ENCODE measurements around the gene CWC22.

The CWC22 gene

DNA sequence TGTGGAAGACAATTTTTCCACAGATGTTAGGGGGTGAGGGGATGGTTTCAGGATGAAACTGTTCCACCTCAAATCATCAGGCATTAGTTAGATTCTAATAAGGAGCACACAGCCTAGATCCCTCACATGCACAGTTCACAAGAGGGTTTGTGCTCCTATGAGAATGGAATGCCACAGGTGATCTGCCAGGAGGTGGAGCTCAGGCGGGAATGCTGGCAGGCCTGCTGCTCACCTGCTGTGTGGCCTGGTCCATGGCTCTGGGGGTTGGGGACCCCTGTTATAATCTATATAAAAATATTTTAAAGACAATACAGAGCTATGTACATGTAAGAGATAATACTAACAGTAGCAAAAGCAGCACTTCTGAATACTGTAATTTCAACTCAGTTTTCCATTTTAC lies 19.2 kb downstream of the CWC22 start:
- TF ChIP-seq, protein P1, sequence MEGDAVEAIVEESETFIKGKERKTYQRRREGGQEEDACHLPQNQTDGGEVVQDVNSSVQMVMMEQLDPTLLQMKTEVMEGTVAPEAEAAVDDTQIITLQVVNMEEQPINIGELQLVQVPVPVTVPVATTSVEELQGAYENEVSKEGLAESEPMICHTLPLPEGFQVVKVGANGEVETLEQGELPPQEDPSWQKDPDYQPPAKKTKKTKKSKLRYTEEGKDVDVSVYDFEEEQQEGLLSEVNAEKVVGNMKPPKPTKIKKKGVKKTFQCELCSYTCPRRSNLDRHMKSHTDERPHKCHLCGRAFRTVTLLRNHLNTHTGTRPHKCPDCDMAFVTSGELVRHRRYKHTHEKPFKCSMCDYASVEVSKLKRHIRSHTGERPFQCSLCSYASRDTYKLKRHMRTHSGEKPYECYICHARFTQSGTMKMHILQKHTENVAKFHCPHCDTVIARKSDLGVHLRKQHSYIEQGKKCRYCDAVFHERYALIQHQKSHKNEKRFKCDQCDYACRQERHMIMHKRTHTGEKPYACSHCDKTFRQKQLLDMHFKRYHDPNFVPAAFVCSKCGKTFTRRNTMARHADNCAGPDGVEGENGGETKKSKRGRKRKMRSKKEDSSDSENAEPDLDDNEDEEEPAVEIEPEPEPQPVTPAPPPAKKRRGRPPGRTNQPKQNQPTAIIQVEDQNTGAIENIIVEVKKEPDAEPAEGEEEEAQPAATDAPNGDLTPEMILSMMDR (conservative IDR thresholded peaks at IDR 0.05): no peak
- no peak overlapping the region for H3K27ac ChIP-seq

DNA sequence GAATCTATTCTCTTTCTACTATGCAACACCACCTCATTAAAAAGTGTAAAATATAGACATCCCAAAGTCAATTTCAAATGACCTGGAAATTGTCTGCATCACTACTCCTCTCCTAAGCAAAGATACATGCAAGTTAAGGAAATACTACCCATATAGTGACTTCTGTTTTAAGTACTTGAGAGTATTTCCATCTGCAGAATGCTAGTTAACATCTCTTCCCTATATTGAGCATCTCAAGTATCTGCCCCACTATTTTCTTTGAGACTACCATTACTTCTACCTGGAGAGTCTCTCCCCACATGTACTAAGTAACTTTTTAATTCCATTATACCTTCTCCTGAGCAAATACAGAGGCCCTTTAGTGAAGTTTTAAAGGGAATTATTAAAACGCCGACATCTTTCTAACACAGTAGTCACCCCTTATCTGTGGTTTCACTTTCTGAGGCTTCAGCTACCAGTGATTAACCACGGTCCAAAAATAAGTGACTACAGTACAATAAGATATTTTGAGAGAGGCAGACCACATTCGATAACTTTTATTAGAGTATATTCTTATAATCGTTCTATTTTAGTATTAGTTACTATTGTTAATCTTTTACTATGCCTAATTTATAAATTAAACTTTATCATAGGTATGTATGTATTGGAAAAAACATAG lies 21.8 kb downstream of the CWC22 start:
- H3K27ac ChIP-seq: no peak overlapping the region
- TF ChIP-seq, protein P1 (conservative IDR thresholded peaks at IDR 0.05): no peak

DNA sequence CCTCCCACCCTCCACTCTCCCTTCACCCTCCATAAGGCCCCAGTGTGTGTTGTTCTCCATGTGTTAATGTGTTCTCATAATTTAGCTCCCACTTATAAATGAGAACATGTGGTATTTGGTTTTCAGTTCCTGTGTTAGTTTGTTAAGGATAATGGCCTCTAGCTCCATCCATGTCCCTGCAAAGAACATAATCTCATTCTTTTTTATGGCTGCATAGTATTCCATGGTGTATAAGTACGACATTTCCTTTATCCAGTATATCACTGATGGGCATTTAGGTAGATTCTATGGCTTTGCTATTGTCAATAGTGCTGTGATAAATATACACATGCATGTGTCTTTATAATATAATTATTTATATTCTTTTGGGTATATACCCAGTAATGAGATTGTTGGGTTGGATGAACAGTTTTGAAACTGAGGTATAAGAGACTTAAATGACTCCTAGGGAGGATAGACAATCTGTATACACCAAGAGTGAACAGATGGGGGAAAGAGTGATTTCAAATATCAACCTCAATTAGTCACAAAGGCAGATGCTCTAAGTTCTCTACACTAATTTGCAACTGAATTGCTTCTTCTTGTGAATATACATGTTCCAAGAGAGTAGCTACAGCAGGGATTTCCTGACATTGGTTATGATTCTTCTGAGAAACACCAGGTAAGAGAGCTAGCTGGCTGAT lies 23.7 kb downstream of the CWC22 start:
- TF ChIP-seq, protein P1 (conservative IDR thresholded peaks at IDR 0.05): no peak
- no peak overlapping the region for H3K27ac ChIP-seq

DNA sequence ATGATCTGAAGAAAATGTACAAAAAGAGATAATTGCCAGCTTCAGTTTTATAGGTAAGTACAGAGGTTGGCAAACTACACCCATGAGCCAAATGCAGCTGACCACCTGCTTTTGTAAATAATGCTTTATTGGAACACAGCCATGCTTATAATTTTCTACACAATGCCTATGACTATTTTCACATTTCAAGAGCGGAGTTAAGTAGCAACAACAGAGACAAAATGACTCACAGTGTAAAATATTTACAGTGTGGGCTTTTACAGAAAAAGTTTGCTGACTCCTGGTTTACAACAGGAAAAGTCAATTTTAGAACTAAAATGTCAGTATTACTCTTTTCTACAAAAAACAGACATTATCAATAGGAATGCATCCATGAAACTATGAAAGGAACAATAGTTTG lies 26.0 kb downstream of the CWC22 start:
- H3K27ac ChIP-seq: no peak overlapping the region
- TF ChIP-seq, protein P1 (conservative IDR thresholded peaks at IDR 0.05): no peak

DNA sequence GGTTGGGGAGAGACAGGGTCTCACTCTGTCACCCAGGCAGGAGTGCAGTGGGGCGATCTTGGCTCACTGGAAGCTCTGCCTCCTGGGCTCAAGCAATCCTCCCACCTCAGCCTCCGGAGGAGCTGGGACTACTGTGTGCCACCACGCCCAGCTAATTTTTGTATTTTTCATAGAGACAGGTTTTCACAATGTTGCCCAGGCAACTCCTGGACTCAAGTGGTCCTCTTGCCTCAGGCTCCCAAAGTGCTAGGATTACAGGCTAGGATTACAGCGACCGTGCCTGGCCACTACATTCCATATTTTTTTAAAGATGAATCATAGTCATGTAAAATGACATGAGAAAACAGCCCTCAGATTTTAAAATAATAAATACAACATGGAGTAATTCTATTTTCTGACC lies 32.3 kb downstream of the CWC22 start:
- TF ChIP-seq, protein P1 (conservative IDR thresholded peaks at IDR 0.05): no peak
- no peak overlapping the region for H3K27ac ChIP-seq

DNA sequence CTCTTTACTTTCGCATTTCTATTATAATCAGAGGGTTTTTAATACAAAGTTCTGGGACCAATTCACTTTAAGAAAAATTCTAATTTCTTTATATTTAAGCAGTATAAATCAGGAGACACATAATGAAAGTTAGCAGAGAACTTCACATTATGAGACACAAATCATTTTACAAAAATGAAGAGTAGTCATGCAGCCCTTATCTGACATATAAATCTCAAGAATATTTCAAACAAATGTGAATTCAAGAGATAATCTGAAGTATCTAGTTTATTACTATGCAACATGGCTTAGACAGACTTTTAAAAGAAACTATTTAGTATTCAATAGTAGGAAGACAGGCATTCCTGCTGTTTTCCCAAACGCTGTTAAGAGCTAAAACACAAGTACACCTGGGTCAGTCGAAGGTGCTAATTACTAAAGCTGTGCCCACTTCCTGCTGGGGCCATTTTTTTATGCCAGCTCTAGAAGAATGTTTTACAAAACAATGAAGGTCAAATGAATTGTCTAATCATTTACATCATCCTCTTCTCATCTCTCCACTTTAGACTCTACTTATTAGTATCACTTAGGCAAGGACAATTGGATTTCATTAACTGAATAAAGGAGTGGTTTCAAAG lies 40.2 kb downstream of the CWC22 start:
- TF ChIP-seq, protein P1 (conservative IDR thresholded peaks at IDR 0.05): no peak
- H3K27ac ChIP-seq: no peak overlapping the region

All from VCaP (cell line).